ENCODE results near the gene BSDC1. TPM values are rescaled to one million over a fixed set of nuclear protein-coding genes. Genes with fewer than 3 reads are reported as not detected.

Gene BSDC1
- total and polyA plus RNA-seq, 2 experiments from 2014 or later, result 22.7 to 50.7 TPM

- H3K27ac ChIP-seq (ENCODE audit: low read depth), result no peak overlapping the region
- H3K9me3 Mint-ChIP-seq, result peaks cover 8% of the 10 kb centered on the region; the same call in 2 of the 3 replicates
- peaks cover 4% of the 10 kb centered on the region; the same call in 2 of the 3 replicates for H3K4me1 Mint-ChIP-seq
- no peaks in the 10 kb centered on the region for H3K36me3 ChIP-seq (ENCODE audit: insufficient read depth)
- H3K27ac Mint-ChIP-seq, result peak overlapping the region; percentile 84; the same call in 1 of the 2 replicates
- DNase-seq (ENCODE audit: low spot score) (peak; percentile 93), ATAC-seq (peak; percentile 99)
- no peak overlapping the region for H3K4me3 Mint-ChIP-seq
- no peaks in the 10 kb centered on the region for H3F3A ChIP-seq (replicated peaks; ENCODE audit: low read depth)
- no peaks in the 10 kb centered on the region for H3K27me3 ChIP-seq (ENCODE audit: insufficient read depth)
- no peak overlapping the region for H3K4me2 ChIP-seq
- H4K20me1 ChIP-seq (replicated peaks; ENCODE audit: insufficient read depth), result no peaks in the 10 kb centered on the region
- peaks cover 7% of the 10 kb centered on the region for H3K27me3 Mint-ChIP-seq (ENCODE audit: insufficient read depth, low read depth, poor library complexity)
- TF ChIP-seq CTCF (conservative IDR thresholded peaks at IDR 0.05; ENCODE audit: low read depth in 2 of 2) (peak; percentile 93 to 98), JUNB (IDR thresholded peaks at IDR 0.05; ENCODE audit: unreplicated experiment) (no peak), STAT1 (IDR thresholded peaks at IDR 0.05; ENCODE audit: unreplicated experiment) (no peak), ZNF462 (CRISPR knock-in tag; IDR thresholded peaks at IDR 0.05) (no peak)
- no peaks in the 10 kb centered on the region for H3K4me1 ChIP-seq (ENCODE audit: insufficient read depth)
- peaks cover 3% of the 10 kb centered on the region; the same call in 1 of the 2 replicates for H3K79me2 ChIP-seq (replicated peaks; ENCODE audit: insufficient read depth)
- H3K9me2 ChIP-seq (ENCODE audit: insufficient read depth), result no peaks in the 10 kb centered on the region
- H3K36me3 Mint-ChIP-seq (ENCODE audit: low read depth), result peaks cover 12% of the 10 kb centered on the region
- peak overlapping the region; percentile 61; the same call in 1 of the 2 replicates for H2AFZ ChIP-seq
- no peak overlapping the region for H3K4me3 ChIP-seq
These were observed 6.8 kb upstream of the BSDC1 start for GRCh38 chr1:32400876-32401631.

Data from GM23338 (cell line).